Type B pancreatic cell (in vitro differentiated cells): ENCODE measurements around the gene YBX1. TPM values are rescaled to one million over a fixed set of nuclear protein-coding genes. Genes with fewer than 3 reads are reported as not detected.
"Not testable (repeated sequence)": the region's sequence is repeated elsewhere in the genome, so short reads cannot be mapped to it uniquely, and the experiment has no call there.

Source experiments
- DNase-seq: peaks from one replicate; pipeline ENCODE4 v3.0.0; 2021; ENCODE audit warnings: mixed read lengths; ENCODE audit not compliant: unreplicated experiment; ENCODE audit errors: extremely low spot score
- H3K27ac Mint-ChIP-seq: 2 replicates; pipeline ENCODE4 v1.8.0; 2021; ENCODE audit warnings: mild to moderate bottlenecking, mixed read lengths
- H3K27me3 Mint-ChIP-seq: 2 replicates; pipeline ENCODE4 v1.8.0; 2021; ENCODE audit warnings: mixed read lengths
- H3K36me3 Mint-ChIP-seq: 2 replicates; pipeline ENCODE4 v1.8.0; 2021; ENCODE audit warnings: mixed read lengths
- H3K4me1 Mint-ChIP-seq: one replicate; pipeline ENCODE4 v1.8.0; 2021; ENCODE audit warnings: mixed read lengths; ENCODE audit not compliant: unreplicated experiment
- H3K4me3 Mint-ChIP-seq: 2 replicates; pipeline ENCODE4 v1.8.0; 2021; ENCODE audit warnings: mild to moderate bottlenecking, mixed read lengths
- H3K9me3 Mint-ChIP-seq: 2 replicates; pipeline ENCODE4 v1.8.0; 2021; ENCODE audit warnings: mixed read lengths
- total RNA-seq: library from RNA; stranded (reverse); gene quantifications from 2 replicates; pipeline ENCODE4 v1.2.1, GENCODE V29; 2021; ENCODE audit warnings: low replicate concordance
- TF ChIP-seq, protein P1 (sequence below): fragments of 200-600 bp; sonication (generic); conservative IDR thresholded peaks from 2 replicates; pipeline ENCODE4 v1.5.0; 2021; ENCODE audit warnings: antibody characterized with exemption, mild to moderate bottlenecking

Gene YBX1
- total RNA-seq, 1 donor from 2014 or later, result 709 TPM

- TF ChIP-seq, protein P1, sequence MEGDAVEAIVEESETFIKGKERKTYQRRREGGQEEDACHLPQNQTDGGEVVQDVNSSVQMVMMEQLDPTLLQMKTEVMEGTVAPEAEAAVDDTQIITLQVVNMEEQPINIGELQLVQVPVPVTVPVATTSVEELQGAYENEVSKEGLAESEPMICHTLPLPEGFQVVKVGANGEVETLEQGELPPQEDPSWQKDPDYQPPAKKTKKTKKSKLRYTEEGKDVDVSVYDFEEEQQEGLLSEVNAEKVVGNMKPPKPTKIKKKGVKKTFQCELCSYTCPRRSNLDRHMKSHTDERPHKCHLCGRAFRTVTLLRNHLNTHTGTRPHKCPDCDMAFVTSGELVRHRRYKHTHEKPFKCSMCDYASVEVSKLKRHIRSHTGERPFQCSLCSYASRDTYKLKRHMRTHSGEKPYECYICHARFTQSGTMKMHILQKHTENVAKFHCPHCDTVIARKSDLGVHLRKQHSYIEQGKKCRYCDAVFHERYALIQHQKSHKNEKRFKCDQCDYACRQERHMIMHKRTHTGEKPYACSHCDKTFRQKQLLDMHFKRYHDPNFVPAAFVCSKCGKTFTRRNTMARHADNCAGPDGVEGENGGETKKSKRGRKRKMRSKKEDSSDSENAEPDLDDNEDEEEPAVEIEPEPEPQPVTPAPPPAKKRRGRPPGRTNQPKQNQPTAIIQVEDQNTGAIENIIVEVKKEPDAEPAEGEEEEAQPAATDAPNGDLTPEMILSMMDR, result no peak
- H3K9me3 Mint-ChIP-seq, result no peaks in the 10 kb centered on the region
- peak overlapping the region; percentile 99 for H3K27ac Mint-ChIP-seq
- H3K4me1 Mint-ChIP-seq, result peaks cover 38% of the 10 kb centered on the region
- peaks cover 21% of the 10 kb centered on the region for H3K36me3 Mint-ChIP-seq
- no peak for DNase-seq
- peak overlapping the region; percentile 96 for H3K4me3 Mint-ChIP-seq
- H3K27me3 Mint-ChIP-seq, result no peaks in the 10 kb centered on the region
Measured at GRCh38 chr1:42680921-42681683, 1.1 kb upstream of the YBX1 start.

DNA sequence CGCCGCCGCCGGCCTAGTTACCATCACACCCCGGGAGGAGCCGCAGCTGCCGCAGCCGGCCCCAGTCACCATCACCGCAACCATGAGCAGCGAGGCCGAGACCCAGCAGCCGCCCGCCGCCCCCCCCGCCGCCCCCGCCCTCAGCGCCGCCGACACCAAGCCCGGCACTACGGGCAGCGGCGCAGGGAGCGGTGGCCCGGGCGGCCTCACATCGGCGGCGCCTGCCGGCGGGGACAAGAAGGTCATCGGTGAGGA lies 193 bp downstream of the YBX1 start:
- Mint-ChIP-seq H3K27ac (peak overlapping the region; percentile 99), H3K4me1 (peaks cover 44% of the 10 kb centered on the region), H3K4me3 (peak overlapping the region; percentile 96), H3K36me3 (peaks cover 21% of the 10 kb centered on the region)
- H3K27me3 Mint-ChIP-seq, H3K9me3 Mint-ChIP-seq, DNase-seq: not testable (repeated sequence)

GRCh38 chr1:42682739-42683531 lies 717 bp downstream of the YBX1 start:
- Mint-ChIP-seq H3K27ac (peak overlapping the region; percentile 90), H3K9me3 (no peaks in the 10 kb centered on the region), H3K36me3 (peaks cover 26% of the 10 kb centered on the region), H3K4me3 (peak overlapping the region; percentile 96), H3K27me3 (no peaks in the 10 kb centered on the region), H3K4me1 (peaks cover 49% of the 10 kb centered on the region)
- DNase-seq, result peak; percentile 74
- TF ChIP-seq, protein P1, result no peak

- Mint-ChIP-seq H3K4me3 (peak overlapping the region; percentile 96), H3K9me3 (no peaks in the 10 kb centered on the region), H3K27ac (peak overlapping the region; percentile 90), H3K36me3 (peaks cover 29% of the 10 kb centered on the region), H3K4me1 (peaks cover 54% of the 10 kb centered on the region), H3K27me3 (no peaks in the 10 kb centered on the region)
- TF ChIP-seq, protein P1, result no peak
- no peak for DNase-seq
Measured at GRCh38 chr1:42684139-42684538, 1.9 kb downstream of the YBX1 start.

DNA sequence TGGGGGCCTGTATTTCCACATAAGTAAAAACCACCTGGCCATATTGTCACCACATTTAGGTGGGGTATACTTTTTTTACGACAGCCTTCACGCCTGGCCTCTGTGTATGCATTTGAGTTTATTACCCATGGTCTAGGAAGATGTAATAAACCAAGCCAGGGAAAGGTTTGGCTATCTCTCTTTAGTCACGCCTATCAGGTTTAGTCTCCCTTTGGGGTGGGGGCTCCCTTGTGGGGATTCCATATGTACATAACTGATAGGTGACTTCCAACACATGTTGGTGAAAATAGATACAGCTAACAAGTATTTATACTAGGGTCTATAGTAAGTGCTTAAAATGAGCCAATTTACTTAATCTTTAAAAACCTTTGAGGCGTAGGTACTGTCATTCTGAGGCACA lies 4.2 kb downstream of the YBX1 start:
- no peaks in the 10 kb centered on the region for H3K9me3 Mint-ChIP-seq
- peaks cover 29% of the 10 kb centered on the region for H3K36me3 Mint-ChIP-seq
- no peak overlapping the region for H3K27ac Mint-ChIP-seq
- no peaks in the 10 kb centered on the region for H3K27me3 Mint-ChIP-seq
- DNase-seq, result no peak
- TF ChIP-seq, protein P1, result no peak
- H3K4me1 Mint-ChIP-seq, result peaks cover 56% of the 10 kb centered on the region
- H3K4me3 Mint-ChIP-seq, result peak overlapping the region; percentile 62

DNA sequence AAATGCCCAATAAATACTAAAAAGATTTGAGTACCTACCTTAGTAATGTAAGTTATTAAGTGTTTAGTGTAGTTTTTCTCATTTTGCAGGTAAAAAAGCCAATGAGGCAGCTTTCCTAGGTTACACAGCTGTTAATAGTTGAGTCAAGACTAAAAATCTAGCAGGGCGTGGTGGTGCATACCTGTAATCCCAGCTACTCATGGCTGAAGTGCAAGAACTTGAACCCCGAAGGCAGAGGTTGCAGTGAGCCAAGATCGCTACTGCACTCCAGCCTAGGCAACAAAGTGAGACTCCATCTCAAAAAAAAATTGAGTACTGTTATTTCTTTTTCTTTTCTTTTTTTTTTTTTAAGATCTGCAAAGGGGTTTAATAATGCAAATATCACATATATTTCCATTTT lies 7.7 kb downstream of the YBX1 start:
- Mint-ChIP-seq H3K27ac (peak overlapping the region; percentile 35), H3K4me1 (peaks cover 64% of the 10 kb centered on the region), H3K36me3 (peaks cover 28% of the 10 kb centered on the region), H3K9me3 (no peaks in the 10 kb centered on the region), H3K27me3 (no peaks in the 10 kb centered on the region), H3K4me3 (no peak overlapping the region)
- DNase-seq, result no peak
- TF ChIP-seq, protein P1, result no peak
